GM18502 (cell line): ENCODE data around the gene ZNF44.
A peak's percentile ranks its signal among the peaks of the same experiment; 100 is the strongest.
"Not testable (repeated sequence)": the region's sequence is repeated elsewhere in the genome, so short reads cannot be mapped to it uniquely, and the experiment has no call there.

Experiments
- ATAC-seq: cut with Tn5 transposase; IDR thresholded peaks from one replicate; pipeline ENCODE4 v1.9.1; 2021; ENCODE audit warnings: mild to moderate bottlenecking; ENCODE audit not compliant: unreplicated experiment, poor library complexity

The ZNF44 gene

DNA sequence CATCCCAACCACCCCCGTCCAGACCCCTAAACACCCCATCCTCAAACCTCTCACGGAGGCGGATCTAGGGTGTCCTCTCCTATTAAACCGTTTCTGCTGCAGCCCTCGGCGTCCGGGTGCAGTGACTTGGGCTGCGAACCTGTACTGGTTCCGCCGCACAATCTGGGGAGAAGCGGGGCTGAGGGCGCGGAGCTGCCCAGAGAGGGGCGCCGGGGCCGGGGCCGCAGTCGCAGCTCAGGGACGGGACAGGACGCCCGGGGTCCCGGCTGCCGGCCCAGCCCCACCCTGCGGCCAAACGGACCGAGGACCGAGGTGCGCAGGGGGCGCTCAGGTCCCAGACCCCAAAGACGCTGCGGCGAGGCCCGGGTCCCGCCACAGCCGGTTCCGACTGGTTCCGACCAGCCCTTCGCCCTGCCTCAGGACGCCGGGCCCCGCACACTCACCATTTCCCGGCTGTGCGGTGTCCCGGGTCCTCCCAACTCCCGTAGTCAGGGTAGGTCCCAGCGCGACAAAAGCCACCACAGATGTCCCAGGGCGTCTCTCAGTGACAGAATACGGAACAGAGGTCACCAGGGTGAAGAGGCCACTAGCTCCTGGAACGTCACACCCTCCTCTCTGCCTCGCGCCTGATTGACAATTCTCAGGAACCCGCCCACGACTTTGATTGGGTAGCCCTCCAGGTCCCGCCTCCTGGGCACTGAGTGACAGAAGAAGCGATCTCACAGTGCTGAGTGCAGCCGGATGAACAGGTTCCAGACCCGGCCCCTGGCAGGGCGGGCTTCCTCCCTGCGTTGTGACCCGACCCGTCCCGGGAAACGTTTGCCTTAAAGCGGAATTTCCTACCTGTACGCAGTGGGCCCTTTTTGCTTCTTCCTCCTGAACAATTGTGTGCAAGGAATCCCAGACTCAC is at the start of gene ZNF44:
Gene ZNF44, minus strand, starts transcription at position 635 of the 910 bp plus-strand sequence. Its CDS starts 189 bp downstream, at position 446.
- peak; percentile 92 for ATAC-seq

DNA sequence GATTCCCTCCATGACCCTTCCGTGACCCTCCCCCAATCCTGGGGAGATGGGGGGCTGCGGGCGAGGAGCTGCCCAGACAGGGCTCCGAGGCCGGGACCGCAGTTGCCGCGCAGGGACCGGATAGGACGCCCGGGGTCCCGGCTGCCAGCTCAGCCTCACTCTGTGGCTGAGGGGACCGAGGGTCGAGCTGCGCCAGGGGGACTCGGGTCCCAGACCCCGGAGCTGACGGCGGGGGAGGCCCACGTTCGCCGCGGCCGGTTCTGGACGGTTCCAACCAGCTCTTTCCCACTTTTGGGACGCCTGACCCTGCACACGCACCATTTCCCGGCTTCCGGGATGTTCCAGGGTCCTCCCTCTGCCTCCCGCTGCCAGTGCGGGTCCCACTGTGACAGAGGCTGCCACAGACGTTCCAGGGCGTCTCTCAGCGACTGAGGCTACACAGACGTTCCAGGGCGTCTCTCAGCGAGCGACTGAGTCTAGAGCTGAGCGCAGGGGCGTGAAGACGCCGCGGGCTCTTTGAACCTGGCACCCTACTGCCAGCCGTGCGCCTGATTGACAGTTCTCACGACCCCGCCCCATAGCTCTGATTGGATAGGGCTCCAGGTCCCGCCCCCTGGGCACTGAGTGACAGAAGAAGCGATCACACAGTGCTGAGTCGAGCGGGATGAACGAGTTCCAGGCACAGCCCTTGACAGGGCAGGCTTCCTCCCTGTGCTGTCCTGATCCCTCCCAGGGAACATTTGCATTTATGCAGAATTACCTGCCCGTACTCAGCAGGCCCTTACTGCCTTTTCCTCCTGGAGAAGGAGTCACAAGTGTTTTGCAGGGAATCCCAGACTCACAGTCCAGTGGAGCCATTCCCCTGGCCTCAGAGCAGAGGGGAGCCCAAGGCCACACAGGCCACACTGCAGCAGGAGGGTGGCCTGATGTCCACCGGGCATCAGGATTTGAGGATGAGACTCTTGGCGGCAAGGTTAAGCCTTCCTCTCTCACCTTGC is 38.8 kb upstream of the ZNF44 start, which contains the start of gene ZNF563:
Gene ZNF563, minus strand, starts transcription at position 472 of the 998 bp plus-strand sequence. Its CDS starts 151 bp downstream, at position 321.
- ATAC-seq = peak; percentile 90

DNA sequence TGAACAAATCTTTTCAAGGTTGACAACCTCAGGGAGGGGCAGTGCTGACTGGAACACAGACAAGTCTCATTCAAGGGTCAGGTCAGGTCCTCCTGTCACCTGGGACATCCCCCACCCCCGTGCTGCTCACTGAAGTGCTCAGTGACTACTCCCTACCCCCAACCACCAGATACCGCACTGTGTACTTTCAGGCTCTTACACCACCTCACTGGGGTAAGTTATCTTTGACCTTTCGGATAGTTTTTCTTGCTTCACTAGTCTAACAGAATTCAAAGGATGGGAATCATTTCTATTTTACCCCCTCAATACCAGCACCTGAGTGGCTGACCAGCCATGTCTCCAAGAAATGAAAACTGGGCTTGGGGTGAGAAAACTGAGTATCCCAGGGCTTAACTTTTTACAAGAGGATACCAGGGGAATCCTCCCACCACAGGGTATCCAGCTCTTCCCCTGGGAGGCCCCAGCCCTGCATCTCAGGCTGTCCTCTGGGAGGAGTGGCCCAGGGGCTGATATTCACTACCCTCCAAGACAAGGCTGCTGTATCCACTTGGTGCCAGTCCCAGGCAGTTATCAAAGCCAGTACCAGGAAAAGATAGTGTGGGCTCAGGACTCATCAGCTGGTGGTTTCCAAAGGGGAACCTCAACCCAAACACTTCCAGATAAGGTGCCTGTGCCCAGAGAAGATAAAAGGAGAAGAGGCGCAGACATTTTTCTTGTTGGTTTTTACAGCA is 36.7 kb upstream of the ZNF44 start:
- ATAC-seq = no peak

DNA sequence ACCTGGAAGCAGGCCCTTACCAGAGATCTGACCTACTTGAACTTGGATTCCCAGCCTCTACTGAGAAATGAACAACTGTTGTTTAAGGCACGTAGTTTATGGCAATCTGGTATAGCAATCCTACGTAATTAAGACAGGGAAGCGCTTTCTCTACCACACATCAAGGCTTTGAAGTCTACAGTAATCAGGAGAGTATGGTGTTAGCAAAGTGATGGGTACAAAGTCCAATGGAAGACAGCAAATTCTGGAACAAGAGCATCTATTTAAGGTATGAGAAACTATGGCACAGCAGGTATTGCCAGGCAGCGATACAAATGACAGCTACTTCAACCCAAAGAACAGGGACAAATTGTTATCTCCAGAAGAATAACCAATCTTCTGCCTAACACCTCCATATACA is 35.7 kb upstream of the ZNF44 start:
- ATAC-seq = no peak

- no peak for ATAC-seq
Measured at GRCh38 chr19:12325690-12326089, 31.0 kb upstream of the ZNF44 start.

- ATAC-seq = no peak
Measured at GRCh38 chr19:12318782-12319413, 24.2 kb upstream of the ZNF44 start.

- no peak for ATAC-seq
Measured at GRCh38 chr19:12314553-12314952, 19.9 kb upstream of the ZNF44 start.

DNA sequence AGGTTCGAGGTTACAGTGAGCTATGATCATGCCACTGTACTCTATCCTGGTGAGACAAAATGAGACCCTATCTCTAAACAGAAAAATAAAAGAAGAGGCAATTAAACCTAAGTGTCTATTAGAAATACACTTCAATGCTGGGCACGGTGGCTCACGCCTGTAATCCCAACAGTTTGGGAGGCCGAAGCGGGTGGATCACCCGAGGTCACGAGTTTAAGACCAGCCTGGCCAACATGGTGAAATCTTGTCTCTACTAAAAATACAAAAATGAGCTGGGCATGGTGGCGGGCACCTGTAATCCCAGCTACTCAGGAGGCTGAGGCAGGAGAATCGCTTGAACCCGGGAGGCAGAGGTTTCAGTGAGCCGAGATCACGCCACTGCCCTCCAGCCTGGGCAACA is 14.2 kb upstream of the ZNF44 start:
- ATAC-seq = not testable (repeated sequence)

- ATAC-seq = peak; percentile 12
Measured at GRCh38 chr19:12295191-12295590, 508 bp upstream of the ZNF44 start.

DNA sequence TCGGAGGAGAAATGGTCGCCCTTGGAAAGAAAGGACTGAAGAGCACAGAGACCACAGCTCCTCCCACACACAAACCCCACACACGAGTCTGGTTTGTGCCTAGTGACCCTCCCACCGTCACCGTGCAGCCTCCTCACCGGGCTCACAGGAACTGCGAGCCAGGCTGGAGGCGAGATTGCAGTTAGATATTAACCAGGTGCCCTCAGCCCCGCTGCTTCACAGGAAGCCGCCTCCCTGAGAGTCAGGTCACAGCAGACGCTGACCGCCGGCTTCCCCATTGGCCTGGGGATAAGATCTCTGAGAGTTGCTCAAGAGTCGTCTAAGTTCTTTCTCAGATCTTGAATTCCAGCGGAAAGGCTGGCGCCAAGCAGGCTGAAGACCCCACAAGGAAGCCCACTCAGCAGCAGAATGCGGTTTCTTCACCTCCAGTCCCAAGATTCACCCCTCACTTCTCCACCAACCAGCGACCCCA is 870 bp downstream of the ZNF44 start:
- no peak for ATAC-seq

GRCh38 chr19:12289790-12290065 is 5.0 kb downstream of the ZNF44 start:
- ATAC-seq = no peak

DNA sequence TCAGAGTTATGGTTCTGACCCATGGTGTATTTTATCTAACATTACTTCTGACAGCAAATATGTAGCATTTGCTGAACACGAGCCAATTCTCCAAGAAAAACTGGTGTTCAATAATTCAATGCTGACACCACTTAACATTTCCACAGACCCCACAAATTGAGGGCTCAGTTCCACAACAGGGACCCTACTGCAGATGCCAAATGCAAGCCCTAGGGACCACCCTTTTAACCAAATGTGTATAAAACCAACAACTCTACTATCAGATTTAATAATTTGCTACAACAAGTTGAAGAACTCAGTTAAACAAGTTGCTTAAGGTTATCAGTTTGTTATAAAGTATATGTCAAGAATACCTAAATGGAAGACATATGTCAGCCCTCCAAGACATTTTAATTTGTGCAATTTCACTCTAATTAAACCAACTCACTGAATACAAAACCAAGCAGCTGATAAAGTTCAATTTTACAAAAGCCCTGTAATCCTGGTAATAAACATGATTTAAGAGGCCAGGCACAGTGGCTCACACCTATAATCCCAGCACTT is 6.7 kb downstream of the ZNF44 start:
- no peak for ATAC-seq

DNA sequence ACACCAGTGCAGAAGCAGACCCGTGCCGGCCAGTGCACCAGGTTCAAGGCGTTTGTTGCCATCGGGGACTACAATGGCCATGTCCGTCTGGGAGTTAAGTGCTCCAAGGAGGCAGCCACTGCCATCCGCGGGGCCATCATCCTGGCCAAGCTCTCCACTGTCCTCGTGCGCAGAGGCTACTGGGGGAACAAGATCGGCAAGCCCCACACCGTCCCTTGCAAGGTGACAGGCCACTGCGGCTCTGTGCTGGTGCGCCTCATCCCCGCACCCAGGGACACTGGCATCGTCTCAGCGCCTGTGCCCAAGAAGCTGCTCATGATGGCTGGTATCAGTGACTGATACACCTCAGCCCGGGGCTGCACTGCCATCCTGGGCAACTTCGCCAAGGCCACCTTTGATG is 10.1 kb downstream of the ZNF44 start:
- no peak for ATAC-seq

DNA sequence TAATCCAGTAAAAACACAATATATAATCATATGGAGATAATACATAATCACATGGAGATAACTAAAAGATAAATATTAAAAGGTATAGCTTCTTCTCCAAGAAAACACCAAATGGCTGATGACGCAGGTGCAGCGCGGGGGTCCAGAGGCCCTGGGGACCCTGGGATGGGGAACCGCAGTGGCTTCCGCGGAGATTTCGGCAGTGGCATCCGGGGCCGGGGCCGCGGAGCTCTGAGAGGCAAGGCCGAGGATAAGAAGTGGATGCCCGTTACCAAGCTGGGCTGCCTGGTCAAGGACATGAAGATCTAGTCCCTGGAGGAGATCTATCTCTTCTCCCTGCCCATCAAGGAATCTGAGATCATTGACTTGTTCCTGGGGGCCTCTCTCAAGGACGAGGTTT is 10.5 kb downstream of the ZNF44 start:
- no peak for ATAC-seq

GRCh38 chr19:12278713-12279112 is 16.0 kb downstream of the ZNF44 start:
- ATAC-seq = no peak

DNA sequence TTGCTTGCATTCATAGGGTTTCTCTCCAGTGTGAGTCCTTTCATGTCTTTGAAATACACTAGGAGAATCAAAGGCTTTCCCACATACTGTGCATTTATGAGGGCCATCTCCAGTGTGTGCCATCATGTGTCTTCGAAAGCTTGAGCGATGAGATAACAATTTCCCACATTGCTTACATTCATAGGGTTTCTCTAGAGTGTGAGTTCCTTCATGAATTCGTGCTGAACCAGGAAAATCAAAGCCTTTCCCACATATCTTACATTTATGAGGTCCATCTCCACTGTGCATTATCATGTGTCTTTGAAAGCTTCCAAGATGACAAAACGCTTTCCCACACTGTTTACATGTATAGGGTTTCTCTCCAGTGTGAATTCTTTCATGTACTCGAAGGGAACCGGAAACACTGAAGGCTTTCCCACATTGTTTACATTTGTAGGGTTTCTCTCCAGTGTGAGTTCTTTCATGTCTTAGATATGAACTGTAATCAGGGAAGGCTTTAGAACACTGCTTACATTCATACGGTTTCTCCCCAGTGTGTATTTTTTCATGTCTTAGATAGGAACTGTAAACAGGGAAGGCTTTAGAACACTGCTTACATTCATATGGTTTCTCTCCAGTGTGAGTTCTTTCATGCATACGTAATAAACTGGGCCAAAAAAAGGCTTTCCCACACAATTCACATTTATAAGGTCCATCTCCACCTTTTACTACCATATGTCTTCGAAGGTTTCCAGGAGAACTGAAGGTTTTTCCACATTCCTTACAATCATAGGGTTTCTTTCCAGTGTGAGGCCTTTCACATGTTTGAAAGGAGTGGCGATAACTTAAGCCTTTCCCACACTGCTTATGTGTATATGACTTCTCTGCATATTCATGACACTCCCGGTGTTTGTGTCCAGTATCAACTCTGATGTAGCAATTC is 21.4 kb downstream of the ZNF44 start:
- ATAC-seq = no peak

DNA sequence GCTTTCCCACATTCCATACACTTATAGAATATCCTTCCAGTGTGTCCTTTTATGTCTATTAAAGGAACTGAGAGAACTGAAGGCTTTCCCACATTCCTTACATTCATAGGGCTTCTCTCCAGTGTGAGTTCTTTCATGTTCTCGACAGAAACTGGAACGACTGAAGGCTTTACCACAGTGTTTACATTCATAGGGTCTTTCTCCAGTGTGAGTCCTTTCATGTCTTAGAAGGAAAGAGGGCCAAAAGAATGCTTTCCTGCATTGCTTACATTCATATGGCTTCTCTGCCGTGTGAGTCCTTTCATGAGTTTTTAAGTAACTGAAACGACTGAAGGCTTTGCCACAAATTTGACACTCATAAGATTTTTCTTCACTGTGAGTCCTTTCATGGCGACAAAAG is 22.3 kb downstream of the ZNF44 start:
- no peak for ATAC-seq

DNA sequence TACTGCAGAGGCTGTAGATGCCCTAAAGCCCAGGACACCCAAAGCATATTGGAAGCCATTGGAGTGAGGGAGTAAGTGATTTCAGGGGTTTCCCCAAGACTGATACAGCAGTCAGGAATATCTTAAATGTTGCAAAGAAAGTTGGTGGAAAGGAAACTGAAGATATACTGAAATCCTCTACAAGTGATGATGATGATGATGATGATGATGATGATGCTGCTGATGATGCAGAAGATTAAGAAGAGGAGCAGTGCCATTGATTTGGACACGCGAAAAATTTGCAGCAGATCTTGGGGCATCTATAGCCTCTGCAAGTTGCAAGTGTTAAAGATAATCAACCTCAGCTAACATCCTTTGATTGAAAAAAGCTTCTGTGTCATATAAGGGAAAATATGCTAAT is 23.8 kb downstream of the ZNF44 start:
- no peak for ATAC-seq
